HG02678 (cell line): ENCODE measurements around the gene C1orf53.
"Not testable (repeated sequence)": the region's sequence is repeated elsewhere in the genome, so short reads cannot be mapped to it uniquely, and the experiment has no call there.

Source experiments
- ATAC-seq: cut with Tn5 transposase; IDR thresholded peaks from one replicate; pipeline ENCODE4 v1.9.1; 2021; ENCODE audit warnings: mild to moderate bottlenecking, moderate library complexity; ENCODE audit not compliant: unreplicated experiment

C1orf53 gene

DNA sequence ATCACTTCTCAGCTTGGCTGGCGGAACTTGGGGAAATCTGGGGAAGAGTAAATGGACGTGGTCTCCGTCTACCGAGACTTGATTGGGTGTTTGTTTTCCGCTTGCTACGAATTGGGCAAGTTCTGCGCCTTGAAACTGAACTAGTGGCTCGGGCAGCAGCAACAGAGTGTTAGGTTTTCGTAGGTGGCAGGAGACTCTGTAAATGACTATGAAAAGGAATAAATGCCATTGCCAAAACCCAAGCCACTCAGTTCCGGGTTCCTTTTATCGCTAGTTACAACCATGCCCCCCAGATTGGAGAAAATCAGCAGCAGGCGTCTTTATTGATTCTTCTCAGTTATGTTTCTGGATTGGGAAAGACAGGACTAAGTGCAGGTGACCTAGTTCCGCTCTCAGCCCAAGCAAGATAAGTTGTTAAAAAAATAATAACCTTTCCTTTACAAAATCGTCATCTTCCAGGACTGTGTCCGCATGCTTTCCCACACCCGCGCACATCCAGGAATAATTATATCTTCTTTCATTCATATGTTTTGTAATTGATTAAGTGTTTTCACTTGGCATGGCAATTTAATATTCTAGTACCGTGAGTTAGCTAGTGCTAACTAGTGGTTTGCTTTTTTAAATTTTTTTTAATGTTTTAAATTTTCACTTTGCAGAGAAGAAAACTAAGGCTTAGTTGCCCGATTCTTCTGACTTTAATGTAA is 18.1 kb downstream of the C1orf53 start:
- no peak for ATAC-seq

DNA sequence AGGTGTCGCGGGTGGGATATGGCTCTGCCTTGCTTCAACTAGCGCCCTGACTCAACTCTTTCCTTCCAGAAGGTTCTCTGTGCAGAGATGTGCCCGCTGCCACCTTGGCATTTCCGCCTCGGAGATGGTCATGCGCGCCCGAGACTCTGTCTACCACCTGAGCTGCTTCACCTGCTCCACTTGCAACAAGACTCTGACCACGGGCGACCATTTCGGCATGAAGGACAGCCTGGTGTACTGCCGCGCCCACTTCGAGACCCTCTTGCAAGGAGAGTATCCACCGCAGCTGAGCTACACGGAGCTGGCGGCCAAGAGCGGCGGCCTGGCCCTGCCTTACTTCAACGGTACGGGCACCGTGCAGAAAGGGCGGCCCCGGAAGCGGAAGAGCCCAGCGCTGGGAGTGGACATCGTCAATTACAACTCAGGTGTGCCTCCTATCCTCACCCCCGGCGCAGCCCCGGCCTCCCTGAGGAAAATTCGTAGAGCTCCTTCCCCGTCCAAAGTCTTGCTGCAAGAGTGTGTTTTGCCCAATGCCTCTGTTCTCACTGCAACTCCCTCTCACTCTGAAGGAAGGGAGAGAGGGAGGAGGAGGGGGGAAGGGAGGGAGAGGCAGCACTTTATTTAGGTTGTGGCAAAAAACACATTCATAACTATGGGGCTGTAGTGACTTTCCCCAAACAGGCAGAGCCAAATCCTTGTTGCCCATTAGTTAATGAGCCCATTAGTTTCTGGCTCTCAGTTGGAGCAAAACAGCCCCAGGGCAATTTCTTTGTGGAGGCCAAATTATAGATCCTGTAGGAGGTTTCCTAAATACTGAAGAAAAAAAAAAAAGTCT is 19.0 kb downstream of the C1orf53 start:
- no peak for ATAC-seq

DNA sequence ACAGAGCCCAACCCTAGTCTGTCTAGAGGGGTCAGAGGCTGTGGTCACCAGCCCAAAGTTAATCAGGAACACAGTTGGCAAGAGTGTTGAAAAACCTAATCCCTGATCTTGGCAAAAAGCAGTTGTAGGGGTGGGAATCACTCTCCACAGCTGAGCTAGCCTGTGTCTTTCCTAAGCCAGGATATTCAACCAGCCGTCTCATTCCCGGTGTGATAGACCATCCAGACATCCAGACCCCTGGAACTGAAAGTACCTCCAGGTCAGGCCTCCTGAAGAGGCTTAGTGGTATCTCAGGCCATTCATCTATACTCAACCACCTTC is 19.6 kb downstream of the C1orf53 start:
- no peak for ATAC-seq

DNA sequence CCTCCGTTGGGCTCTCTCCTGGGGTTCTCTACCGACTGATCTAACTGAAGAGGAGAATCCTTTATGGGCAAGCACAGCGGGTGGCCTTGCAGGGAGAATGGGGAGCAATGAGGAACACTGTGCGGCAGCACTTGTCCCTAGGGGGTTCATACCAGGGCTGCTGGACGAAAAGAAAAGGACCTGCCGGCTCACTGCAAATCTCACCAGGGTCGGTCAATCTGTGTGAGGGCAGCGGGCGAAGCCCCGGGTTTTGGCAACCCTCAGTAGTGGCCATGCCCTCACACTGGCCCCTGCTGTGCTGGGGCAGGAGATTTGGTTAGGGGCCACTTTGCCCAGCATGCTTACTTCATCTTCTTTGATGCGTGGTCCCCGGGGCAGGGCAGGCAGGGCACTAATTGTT is 20.6 kb downstream of the C1orf53 start:
- no peak for ATAC-seq

DNA sequence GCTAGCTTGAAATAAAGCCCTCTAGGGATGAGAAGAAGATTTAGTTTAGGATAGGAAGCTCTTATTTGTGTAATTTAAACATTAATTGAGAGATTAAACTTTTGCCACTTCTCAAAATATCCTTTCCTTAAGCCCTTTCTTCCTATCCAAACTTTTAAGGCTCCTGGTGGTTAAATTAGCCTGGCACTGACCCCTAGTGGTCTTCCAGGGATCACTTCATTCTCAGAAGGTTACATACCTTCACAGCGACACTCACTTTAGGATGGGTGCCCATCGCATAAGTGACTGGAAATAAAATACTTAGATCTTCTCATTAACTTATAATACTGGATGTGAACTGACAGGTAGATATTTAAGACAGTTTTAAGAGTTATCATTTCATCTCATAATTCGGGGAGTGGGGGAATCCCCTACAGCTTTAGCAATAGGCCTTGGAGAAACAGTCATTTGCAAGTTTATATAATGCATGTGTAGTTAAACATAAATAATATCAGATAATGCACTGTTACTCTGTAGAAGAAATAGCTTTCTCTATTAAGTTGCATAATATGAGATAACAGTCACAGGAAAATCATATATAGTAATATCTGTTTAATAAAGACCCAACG is 22.2 kb downstream of the C1orf53 start:
- ATAC-seq: peak; percentile 79

DNA sequence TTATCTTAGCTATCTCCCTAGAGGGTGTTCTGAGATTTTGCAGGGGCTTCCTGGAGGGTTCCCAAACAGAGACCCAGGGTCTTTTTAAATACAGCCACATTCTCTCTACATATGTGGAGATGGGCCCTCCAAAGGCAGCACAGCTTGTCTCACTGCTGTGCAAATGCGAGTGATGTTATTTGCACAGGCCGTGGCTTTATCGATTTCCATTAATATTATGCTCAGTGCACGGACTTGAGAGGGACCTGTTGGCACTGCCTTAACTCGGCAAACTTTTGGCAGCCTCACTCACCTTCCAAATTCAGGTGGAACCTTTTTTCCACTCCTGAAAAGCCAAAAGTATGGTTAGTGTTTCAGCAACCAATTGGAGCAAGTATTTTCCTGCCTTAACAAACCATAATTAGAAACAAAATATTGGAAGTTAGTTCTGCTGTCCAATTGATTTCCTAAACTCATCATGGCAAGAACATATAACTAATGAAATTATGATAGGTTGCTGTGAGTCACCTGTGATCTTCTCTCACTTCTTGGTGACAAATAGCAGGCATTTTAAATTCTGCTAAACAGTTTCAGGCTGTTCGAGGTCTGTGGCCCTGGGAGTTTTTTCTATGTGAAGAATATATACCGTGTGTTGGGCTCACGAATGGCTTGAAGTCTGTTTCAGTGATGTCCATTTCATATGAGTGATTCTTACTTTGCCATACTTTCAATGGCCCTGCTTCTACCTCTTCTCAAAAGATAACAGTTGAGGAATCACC is 25.7 kb downstream of the C1orf53 start:
- ATAC-seq: no peak

DNA sequence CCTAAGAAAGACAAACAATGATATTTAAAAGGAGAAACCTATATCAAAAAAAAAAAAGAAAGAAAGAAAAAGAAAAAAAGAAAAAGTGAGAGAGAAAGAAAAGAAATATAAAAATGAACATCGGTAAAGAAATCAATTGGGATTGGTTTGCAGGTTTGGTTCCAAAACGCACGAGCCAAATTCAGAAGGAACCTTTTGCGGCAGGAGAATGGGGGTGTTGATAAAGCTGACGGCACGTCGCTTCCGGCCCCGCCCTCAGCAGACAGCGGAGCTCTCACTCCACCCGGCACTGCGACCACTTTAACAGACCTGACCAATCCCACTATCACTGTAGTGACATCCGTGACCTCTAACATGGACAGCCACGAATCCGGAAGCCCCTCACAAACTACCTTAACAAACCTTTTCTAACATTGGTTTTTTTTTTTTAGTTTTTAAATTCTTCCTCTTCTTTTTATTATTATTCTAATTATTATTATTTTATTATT is 26.5 kb downstream of the C1orf53 start:
- ATAC-seq: peak; percentile 50

DNA sequence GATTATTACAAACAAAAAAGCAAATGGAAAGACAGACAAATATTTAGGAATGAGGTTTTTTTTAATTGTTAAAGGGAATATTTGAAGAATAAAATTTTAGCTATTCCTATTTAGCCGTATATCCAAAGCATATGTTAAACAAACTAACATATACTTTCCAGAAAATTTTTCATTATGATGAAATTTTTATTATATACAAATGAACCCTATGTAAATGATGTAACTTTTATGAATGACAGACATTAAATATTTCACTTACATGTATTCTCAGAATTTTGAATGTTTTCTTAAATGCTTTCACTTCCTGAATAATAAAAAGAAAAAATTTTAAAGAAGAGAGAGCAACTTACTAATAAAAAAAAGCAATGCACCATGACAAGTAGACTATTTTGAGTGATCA is 30.6 kb downstream of the C1orf53 start:
- ATAC-seq: no peak

DNA sequence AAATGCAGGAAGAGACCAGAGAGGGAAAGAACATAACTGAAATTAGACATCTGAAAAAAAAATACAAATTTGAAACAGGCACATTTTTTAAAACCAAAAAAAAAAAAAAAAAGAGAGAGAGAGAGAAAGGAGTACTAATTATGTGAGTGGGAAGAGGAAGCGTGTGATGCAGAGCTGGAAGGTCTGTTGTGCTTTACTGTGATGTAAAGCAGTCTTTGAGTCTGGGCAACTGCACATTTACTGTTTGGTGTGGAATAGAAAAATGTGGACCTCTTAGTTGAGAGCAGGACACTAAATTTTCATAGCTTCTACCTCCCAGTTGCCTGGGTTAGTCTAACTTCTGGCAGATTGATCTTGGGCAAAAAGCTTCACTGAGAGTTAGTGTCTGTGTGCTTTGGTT is 31.2 kb downstream of the C1orf53 start:
- ATAC-seq: no peak

DNA sequence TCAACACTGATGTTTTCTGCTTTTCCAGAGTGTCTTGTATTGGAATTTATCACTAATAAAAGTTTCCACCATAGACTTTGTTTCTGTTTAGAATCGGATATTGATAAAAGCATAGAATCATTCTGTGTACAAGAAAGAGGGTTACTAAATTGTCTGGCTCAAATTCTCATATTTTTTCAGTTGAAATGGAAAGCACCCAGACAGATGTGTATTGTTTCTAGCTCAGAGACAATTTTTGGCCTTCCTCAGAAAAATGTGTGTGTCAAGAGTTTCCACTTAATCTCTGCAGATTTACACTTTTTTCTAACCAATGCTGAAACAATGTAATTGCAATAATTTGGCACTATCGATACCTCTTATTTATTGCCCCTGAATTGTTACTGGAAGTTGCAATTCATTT is 35.0 kb downstream of the C1orf53 start:
- ATAC-seq: no peak

DNA sequence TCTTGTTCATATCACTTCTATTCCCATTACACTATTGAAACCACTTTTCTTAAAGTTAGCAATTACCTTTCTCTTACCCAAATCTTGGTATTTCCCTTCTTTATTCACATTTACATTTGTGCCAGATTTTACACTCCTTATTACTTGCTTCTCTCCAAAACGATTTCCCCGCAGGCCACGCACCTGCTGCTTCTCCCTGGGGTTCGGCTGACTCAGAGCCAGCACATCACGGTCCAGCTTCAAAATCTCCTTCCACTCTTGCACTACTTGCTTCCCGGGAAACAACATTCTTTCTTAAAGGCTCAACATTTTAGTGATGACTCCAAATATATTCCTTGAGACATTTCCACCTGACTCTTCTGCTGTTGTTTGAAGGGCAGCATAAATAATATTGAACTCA is 35.5 kb downstream of the C1orf53 start:
- no peak for ATAC-seq

DNA sequence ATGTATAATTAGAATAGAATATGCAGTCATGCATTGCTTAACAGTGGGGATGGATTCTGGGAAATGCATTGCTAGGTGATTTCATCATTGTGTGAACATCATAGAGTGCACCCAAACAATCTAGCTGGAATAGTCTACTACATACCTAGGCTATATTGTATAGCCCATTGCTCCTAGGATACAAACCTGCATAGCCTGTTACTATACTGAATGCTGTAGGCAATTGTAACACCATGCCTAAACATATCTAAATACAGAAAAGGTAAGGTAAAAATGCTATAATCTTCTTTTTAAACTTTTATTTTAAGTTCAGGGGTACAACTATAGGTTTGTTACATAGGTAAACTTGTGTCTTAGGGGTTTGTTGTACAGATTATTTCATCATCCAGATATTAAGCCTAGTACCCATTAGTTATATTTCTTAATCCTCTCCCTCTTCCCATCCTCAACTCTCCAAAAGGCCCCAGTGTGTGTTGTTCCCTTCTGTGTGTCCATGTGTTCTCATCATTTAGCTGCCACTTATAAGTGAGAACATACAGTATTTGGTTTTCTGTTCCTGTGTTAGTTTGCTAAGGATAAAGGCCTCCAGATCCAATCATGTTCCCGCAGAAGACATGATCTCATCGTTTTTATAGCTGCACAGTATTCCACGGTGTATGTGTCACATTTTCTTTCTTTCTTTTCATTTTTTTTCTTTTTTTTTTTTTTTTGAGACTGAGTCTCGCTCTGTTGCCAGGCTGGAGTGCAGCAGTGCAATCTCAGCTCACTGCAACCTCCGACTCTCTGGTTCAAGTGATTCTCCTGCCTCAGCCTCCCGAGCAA is 36.9 kb downstream of the C1orf53 start:
- not testable (repeated sequence) for ATAC-seq

DNA sequence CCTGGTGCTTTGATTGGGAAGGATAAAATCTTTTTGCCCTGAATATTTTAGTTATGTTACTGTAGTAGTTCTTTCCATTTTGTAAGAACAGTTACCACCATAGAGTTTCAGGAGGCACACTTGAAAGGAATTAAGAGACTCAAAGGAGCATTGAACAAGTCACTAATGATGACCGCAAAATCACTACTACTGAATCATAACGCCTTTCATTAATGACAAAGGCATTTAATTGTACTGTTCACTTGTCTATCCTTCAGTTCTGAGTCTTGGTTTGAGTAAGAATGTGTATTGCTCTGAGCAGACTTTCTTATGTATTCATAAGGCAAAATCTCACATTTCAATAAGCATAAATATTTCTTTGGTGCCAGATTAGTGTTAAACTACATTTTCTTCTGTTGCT is 39.6 kb downstream of the C1orf53 start:
- no peak for ATAC-seq

DNA sequence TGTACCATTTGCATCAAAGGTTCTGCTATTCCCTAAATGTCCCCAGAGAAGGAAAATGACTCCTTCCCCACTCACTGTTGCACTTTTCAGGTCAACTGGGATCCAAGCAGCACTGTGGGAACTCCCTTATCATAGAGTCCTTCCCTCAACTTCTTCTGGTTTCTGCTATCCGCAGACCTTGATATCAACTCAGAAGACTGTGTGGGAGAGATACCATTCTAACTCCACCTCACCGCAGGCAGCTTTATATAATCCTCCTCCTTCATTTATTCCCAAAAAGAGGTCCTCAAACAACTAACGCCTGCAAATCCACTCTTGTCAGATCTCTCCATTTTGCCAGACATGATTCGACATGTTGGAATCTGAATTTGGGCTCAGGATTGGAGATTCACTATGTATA is 42.1 kb downstream of the C1orf53 start:
- no peak for ATAC-seq

DNA sequence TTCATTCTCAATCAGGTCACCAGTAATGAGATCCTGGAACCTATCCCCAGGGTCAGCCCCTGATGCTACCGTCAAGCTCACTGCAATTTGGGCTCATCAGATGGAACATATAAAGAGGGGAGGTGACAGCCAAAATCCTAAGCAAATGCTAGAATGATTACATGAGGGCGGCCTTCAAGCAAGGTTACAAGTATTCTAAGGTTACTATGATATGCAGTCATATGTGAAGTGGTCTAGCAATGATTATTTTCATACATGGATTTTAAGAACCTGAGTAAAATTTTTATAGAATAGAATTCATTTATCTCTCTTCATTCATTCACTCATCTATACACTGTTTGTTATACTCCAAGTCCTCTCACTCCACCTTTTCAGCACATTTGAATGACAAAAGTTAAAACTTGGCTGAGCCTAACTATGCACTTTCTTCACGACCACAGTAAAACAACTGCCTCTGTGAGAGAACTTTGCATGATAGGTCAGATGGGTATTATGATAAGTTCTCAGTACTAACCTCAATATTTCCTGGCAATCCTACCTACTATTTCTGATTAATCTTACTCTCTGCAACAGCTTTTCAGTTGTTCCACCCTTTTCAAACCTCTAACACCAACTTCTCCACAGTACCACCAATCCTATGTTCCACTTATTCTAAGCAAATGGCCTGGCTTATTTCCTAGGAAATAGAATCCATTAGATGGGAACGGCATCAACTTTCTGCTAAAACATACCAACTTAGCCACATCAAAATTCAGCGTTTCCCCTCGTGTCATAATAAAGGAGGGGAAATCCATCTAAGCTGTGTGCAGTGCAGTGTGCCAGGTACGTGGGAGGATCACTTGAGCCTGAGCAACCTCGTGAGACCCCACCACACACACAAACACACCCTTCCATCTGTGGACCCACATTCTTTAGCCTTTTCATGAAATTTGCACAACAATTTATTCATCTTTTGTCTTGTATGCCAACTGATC is 46.8 kb downstream of the C1orf53 start:
- no peak for ATAC-seq

DNA sequence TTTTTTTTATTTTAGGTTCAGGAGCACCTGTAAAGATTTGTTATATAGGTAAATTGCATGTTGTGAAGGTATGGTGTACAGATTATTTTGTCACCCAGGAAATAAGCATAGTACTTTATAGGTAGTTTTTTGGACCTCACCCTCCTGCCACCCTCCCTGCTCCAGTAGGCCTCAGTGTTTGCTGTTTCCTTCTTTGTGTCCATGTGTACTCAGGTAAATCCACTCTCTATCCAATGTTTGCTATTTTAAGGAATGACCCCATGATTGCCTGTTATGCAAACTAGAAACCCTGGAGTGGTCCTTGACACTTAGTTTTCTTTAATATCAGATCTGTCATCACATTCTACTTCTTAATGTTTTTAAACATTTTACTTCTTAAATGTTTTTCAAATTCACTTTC is 48.7 kb downstream of the C1orf53 start:
- ATAC-seq: no peak

DNA sequence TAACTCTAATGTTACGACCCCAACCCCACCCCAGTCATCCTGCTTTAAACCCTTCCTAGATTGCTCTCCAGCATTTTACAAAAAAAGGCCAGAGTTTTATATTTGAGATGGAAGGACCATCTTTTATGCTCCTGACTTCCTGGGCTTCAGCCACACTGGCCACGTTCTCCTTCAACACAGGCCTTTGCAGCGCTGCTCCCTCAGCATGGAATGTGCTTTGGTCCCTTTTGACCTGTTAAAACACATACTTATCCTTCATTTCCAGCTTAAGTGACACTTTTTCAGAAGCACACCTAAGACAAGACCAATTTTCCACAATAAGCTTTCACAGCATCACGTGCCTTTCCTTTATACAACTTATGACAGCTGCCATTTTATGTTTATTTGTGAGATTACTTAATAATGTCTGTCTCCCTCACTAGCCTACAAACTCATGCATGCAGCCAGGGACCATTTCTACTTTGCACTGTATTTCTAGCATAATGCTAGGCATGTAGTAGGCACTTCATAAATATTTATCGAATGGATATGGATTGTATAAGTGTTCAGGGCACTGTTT is 49.3 kb downstream of the C1orf53 start:
- no peak for ATAC-seq

DNA sequence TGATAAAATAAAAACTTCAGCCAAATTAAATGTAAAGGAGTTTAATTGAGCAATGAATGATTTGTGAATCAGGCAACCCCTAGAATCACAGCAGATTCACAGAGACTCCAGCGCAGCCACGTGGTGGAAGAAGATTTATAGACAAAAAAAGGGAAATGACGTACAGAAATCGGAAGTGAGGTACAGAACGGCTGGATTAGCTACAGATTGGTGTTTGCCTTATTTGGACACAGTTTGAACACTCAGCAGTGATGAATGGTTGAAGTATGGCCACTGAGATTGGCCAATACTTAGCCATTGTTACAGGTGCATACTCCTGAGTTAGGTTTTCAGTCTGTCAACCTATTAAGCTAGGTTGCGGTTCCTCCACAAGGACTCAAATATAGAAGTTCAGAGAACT is 51.0 kb downstream of the C1orf53 start:
- ATAC-seq: not testable (repeated sequence)
